ENCODE data around the gene NRP2. TPM values are rescaled to one million over a fixed set of nuclear protein-coding genes. Genes with fewer than 3 reads are reported as not detected.
A peak's percentile ranks its signal among the peaks of the same experiment; 100 is the strongest.

The NRP2 gene
- 55.8 TPM for total RNA-seq

DNA sequence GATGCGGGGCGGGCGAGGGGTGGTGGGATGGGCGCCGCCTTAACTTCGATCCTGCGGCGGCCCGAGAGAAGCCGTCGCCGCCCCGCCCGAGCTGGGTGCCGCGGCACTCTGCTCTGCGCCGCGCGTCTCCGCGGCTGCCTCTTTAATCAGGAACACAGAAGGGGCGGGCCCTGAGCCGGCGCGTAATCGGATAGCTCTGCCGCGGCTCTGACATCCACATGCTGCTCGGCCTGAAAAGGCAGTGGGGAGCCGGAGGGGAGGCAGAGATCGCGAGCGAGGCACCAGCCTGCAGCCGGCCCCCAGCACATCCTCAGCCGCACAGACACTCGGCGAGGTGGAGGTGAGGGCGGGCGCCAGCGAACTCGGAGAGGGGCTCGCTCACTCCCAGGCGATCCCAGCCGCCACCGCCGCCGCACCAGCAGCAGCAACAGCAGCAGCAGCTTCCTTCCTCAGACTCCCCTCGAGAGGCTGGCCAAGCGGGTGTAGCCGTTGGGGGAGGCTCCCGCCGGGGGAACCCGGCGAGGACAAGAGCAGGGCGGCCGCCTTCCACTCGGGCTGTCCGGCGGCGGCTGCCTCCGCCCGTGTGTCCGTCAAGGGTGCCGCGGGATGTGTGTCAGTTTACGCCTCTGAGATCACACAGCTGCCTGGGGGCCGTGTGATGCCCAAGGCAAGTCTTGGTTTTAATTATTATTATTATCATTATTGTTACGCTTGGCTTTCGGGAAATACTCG, at the start of gene NRP2:
Gene NRP2, plus strand, starts transcription at position 263 of the 732 bp plus-strand sequence. CDS start 790 bp downstream, outside the sequence.
- peak; percentile 88 for DNase-seq (ENCODE audit: low spot score)

GRCh38 chr2:205633994-205634393, 48.3 kb upstream of the NRP2 start:
- DNase-seq (ENCODE audit: low spot score), result no peak

DNA sequence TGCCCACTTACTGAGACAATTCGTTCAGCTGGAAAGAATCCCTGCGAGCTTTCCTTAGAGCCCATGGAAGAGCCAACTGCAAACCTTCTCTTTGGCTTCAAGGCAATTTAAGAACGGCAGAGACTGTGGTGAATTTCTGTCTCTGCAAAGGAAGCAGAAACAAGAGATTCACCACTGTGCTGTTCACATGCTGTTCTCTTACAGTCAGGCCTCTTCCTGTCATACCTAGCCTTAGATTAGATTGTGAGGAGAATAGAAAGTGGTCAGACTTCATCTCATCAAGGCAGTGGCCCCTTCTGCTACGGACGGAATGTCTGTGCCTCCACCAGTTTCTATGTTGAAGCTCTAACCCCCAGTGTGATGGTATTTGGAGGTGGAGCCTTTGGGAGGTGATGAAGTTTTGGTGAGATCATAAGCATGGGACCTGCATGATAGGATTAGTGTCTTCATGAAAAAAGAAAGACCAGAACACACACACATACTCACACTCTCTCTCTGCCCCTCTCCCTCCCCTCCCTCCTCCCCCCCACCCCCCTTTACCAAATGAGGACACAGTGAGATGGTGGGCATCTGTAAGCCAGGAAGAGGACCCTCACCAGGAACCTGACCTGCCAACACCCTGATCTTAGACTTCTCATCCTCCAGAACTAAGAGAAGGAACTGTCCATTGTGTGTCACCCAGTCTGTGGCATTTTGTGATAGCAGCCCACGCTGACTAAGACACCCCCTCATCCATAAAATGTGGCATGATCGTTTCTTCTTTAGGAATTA, 45.6 kb upstream of the NRP2 start:
- no peak for DNase-seq (ENCODE audit: low spot score)

DNA sequence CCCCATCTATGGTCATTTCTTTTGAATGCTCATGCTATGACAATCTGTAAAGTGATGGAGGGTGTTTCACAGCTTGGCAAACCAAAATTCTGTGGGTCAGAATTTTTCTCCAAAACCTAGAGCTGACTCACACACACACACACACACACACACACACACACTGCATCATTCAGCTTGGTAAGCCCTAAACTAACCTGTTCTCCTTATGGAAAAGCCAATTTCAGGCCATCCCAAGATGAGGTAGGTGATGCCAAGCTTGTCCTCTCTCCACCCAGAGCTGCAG, 45.0 kb upstream of the NRP2 start:
- DNase-seq (ENCODE audit: low spot score), result no peak

- DNase-seq (ENCODE audit: low spot score), result no peak
These were observed 44.4 kb upstream of the NRP2 start for GRCh38 chr2:205637779-205638503.

- no peak for DNase-seq (ENCODE audit: low spot score)
These were observed 41.6 kb upstream of the NRP2 start for GRCh38 chr2:205640716-205641115.

- DNase-seq (ENCODE audit: low spot score), result no peak
These were observed 39.5 kb upstream of the NRP2 start for GRCh38 chr2:205642599-205643356.

DNA sequence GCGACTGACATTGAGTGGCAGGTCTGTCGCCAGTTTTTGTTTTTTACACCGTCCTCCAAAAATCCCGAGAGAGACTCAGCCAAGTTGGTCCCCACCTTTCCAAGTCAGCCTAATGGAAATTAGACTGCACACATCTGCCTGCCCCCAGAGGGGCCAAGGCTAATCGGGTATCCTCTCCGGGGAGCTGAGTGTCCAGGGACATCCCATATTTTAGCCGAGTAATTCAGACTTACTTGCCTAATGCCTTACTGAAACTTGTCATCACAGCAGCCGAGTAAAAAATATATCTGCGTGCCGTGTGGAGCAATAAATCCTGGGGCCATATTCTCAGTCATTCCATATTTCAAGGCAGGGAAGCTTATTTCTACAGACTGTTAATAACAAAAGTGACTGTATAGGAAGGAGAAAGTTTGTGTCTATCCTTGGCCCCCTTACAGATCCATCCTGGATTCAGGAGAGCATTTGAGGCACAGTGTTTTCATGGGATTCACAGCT, 38.9 kb upstream of the NRP2 start:
- no peak for DNase-seq (ENCODE audit: low spot score)

- DNase-seq (ENCODE audit: low spot score), result no peak
These were observed 38.3 kb upstream of the NRP2 start for GRCh38 chr2:205644018-205644417.

GRCh38 chr2:205646680-205647079, 35.6 kb upstream of the NRP2 start:
- no peak for DNase-seq (ENCODE audit: low spot score)

GRCh38 chr2:205650450-205650849, 31.9 kb upstream of the NRP2 start:
- DNase-seq (ENCODE audit: low spot score), result no peak

GRCh38 chr2:205650931-205651330, 31.4 kb upstream of the NRP2 start:
- DNase-seq (ENCODE audit: low spot score), result no peak

- DNase-seq (ENCODE audit: low spot score), result no peak
These were observed 30.6 kb upstream of the NRP2 start for GRCh38 chr2:205651719-205652118.

DNA sequence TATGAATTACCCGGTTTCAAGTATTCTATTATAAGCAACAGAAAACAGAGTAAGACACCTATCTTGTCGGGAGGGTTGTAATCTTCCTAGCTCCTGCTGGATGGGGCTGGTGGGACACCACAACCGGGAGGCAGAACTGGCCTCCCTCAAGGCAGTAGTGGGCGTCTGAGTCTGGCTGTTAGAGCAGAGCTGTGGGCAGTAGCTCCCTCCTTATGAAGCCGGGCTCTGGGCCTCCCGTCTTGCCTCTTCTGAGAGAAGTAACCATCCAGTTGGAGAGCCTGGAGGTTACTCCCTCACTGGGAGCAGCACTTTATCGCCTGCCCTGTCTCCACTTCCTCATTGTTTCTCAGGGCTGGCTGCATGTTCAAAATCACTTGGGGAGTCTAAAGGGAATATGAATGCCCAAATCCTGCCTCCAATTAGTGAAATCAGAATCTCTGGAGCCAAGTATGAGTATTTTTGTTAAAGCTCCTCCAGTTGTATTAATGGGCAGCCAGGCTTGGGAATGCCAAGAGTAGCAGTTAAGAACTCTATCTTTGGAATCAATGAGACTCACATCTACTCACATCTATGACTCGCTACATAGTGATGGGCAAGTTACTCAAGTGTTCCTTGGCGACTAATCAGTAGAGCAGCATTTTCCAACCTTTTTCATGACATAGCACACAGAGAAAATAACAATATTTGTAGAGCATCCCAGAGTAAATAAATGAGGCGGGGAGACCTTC, 27.3 kb upstream of the NRP2 start:
- no peak for DNase-seq (ENCODE audit: low spot score)

GRCh38 chr2:205655779-205656456, 26.4 kb upstream of the NRP2 start:
- no peak for DNase-seq (ENCODE audit: low spot score)

DNA sequence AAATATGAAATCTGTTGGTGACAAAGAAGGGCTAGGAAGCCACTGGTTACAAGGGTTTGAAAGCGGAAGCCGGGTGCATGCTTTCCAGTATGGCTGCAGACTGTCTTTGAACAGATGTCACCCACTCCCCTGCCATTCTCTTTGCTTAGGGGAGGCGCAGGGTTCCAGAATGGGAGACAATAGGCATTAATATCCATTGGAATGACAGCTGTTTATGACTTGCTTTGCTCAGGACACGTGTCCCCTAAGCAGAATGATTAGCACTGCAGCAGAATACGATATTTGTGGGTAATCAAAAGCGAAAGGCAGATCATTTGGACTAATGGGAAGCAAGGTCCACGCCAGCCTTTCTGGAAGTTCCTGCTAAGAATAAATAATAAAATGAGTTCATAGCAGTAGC, 25.8 kb upstream of the NRP2 start:
- DNase-seq (ENCODE audit: low spot score), result no peak

- no peak for DNase-seq (ENCODE audit: low spot score)
These were observed 25.4 kb upstream of the NRP2 start for GRCh38 chr2:205656941-205657340.

GRCh38 chr2:205657579-205657978, 24.7 kb upstream of the NRP2 start:
- DNase-seq (ENCODE audit: low spot score), result no peak

- DNase-seq (ENCODE audit: low spot score), result no peak
These were observed 24.2 kb upstream of the NRP2 start for GRCh38 chr2:205658068-205658467.

- DNase-seq (ENCODE audit: low spot score), result no peak
These were observed 23.7 kb upstream of the NRP2 start for GRCh38 chr2:205658572-205658971.

GRCh38 chr2:205659922-205660321, 22.4 kb upstream of the NRP2 start:
- DNase-seq (ENCODE audit: low spot score), result no peak
